Measurements from ENCODE around the gene ATP2A3.

DNA sequence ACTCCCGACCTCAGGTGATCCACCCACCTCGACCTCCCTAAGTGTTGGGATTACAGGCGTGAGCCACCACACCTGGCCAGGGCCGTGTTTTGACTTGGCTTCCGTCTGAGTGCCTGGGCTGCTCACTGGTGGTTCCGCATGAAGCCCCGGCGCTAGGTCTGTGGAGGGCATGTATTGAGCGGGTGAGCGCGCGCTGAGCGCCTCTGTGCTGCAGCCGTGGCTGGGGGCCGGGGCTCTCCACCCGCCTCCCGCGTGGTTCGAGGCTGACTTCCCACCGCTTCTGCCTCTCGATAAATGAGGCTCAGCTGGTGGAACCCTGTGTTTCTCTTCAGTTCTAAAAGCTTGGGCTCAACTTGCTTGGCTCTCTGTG lies 38.9 kb upstream of the ATP2A3 start:
- TF ChIP-seq CTCF (IDR thresholded peaks at IDR 0.05; ENCODE audit: extremely low read depth in 1 of 2, insufficient read depth in 1 of 2, low read depth in 1 of 2, low read length in 2 of 2) (no peak), POLR2A (IDR thresholded peaks at IDR 0.05; ENCODE audit: low read depth, low read length) (no peak), EZH2 (IDR thresholded peaks at IDR 0.05; ENCODE audit: borderline replicate concordance, low read depth, low read length, severe bottlenecking) (no peak), GATA2 (IDR thresholded peaks at IDR 0.05; ENCODE audit: insufficient read depth, insufficient read length, low read depth, low read length) (no peak), JUN (IDR thresholded peaks at IDR 0.05; ENCODE audit: borderline replicate concordance, insufficient read depth, insufficient read length, low read depth) (no peak)
